ENCODE results near the gene CNTN2.

CNTN2 gene

DNA sequence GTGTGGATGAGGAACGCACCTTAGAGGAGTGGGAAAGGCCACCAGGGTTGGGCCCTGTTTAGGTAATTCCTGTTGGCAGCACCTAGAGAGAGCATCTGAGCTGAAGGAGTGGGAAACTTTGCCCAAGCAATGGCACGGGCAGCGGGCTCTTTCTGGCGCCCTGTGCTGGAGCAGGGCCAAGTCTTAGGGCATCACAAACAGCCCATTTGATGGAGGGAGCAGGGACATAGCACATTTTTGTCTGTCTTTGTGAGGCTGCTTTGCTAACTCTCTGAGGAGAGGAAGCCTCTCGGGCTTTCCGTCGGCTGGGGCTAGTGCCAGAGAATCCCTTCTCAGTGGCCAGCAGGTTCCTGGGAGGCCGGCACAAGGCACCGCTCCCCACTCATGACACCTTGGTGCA is 22.5 kb upstream of the CNTN2 start:
- DNase-seq (ENCODE audit: low read depth in 2 of 3, low spot score in 2 of 3): no peak

DNA sequence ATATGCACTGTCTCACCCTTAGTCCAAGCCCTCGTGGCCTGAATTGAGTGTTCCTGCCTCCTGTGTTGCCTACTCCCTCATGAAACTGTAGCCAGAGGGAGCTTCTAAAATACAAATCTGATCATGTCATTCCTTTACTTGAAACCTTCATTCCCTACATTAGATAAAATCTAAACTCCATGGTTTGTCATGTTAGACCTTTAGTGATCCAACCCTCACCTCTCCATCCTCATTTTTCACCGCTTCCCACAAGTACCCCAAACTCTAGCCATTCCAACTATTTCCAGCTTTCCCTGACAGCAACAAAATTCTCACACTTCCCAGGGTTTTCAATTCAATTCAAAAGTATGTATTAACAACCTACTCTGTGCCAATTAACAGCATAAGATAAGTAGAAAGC is 18.3 kb upstream of the CNTN2 start:
- no peak for DNase-seq (ENCODE audit: low read depth in 2 of 3, low spot score in 2 of 3)

DNA sequence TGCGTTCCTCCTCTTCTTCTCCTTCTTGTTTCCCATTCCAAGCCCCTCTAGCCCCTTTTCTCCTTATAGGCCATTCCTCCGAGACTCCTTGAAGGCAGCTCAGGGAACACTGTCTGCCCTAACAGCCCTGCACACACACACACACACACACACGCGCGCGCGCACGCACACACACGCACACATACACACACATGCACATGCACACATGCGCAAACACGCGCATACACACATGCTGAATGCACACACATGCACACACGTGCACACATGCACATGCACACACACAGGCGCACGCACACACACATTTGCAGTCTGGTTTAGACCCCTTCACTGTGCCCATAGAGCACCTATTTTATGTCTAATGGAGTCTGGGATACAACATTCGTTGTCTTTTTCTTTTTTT is 17.8 kb upstream of the CNTN2 start:
- no peak for DNase-seq (ENCODE audit: low read depth in 2 of 3, low spot score in 2 of 3)

- DNase-seq (ENCODE audit: low read depth in 2 of 3, low spot score in 2 of 3): no peak
Observed at GRCh38 chr1:205026181-205026580, 16.8 kb upstream of the CNTN2 start.

- DNase-seq (ENCODE audit: low read depth in 2 of 3, low spot score in 2 of 3): no peak
Observed at GRCh38 chr1:205028390-205028789, 14.6 kb upstream of the CNTN2 start.

DNA sequence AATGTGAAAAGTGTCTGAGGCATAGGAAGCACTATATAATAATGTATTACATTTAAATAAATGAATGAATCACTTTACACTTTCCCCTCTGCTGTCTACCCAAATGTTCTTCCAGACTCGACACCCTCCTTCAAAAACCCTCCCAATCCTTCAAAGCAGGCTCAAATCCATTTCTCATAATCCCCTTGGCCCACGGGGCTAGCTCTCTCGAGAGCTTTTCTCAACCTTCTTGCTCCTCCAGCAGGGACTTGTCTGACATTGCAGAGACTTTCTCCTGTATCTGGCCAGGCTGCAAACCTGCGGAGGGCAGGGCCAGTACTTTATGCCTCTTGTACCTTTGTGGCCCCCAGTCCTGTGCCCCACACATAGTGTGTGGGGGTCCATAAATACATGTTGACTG is 14.1 kb upstream of the CNTN2 start:
- DNase-seq (ENCODE audit: low read depth in 2 of 3, low spot score in 2 of 3): no peak

GRCh38 chr1:205030241-205030640 is 12.8 kb upstream of the CNTN2 start:
- DNase-seq (ENCODE audit: low read depth in 2 of 3, low spot score in 2 of 3): no peak

GRCh38 chr1:205030896-205031295 is 12.1 kb upstream of the CNTN2 start:
- no peak for DNase-seq (ENCODE audit: low read depth in 2 of 3, low spot score in 2 of 3)

- no peak for DNase-seq (ENCODE audit: low read depth in 2 of 3, low spot score in 2 of 3)
Observed at GRCh38 chr1:205032508-205032907, 10.5 kb upstream of the CNTN2 start.

- DNase-seq (ENCODE audit: low read depth in 2 of 3, low spot score in 2 of 3): no peak
Observed at GRCh38 chr1:205037539-205037938, 5.5 kb upstream of the CNTN2 start.

- DNase-seq (ENCODE audit: low read depth in 2 of 3, low spot score in 2 of 3): no peak
Observed at GRCh38 chr1:205038132-205038786, 4.8 kb upstream of the CNTN2 start.

- DNase-seq (ENCODE audit: low read depth in 2 of 3, low spot score in 2 of 3): no peak
Observed at GRCh38 chr1:205041001-205041715, 1.9 kb upstream of the CNTN2 start.

DNA sequence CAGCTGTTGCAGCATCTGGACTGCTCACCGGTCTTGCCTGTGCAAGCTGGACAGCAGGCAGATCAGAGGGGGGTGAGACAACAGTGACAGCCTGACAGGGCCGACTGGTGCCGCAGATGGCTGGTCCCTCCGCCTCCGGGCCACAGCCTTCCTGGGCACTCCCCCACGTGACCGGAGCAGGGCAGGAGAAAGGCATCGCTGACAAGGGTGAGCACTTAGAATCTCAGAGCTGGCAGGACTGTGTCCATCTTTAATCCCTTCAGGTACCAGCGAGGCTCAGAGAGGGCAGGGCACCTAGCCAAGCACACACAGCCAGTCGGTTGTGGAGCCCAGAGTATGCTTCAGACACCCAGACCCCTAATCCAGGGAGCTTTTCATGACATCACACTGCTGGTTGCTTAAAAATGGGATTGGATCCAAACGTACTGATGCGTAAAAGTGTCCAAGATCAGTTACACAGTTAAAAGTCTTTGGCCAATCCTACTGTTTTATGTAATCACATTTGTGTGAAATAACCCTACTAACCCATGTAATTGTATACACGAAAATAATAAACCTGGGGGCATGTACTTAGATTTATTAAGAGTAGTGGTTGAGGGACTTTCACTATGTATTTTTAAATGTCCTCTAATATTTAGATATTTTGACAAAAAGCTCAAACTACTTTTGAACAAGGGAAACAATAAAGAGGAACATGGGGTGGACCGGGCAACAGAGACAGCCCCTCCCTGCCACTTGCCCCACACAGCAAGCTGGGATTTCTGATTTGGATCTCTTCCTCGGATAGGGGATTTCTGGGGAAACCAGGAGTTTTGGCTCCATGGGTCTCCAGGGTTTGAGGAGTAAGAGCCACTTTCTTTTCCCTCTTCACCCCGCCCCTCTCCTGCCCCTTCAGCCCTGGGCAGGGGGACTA is 758 bp upstream of the CNTN2 start:
- DNase-seq (ENCODE audit: low read depth in 2 of 3, low spot score in 2 of 3): no peak

DNA sequence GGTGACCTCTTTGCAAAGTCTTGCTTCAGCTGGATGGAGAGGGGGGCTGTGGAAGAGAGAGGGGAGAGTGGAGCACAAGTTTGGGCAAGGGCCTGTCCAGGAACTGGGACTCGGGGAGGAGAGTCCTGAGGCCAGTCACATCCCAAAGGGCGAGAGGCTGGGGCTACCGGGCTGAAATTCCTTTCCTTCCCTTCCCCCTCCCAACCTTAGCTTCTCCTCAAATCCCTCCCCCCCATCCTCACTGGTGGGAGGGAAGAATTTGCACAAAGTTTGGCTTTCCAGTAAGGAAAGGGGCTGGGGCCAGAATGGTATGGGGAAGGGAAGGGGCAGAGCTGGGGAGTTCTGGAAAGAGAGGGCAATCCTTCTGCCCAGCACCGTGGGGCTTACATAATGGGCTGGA is 854 bp downstream of the CNTN2 start:
- no peak for DNase-seq (ENCODE audit: low read depth in 2 of 3, low spot score in 2 of 3)

DNA sequence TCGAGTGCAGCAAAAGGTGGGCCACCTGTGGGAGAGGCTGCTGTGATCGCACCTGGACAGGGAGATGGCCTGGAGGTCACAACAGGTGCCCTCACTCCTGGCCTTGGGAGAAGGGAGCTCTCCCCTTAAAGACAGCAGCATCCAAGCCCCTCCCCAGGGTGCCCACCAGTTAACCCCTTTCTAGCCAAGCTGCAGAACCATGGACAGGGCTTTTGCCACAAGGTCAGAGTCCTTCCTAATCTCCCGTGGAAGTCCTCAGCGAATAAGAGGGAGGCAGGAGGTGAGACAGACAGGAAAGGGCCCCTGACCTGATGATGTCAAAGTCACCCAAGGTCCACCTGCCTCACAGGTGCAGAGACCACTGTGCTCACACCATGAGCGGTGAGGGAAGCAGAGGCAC is 1.7 kb downstream of the CNTN2 start:
- DNase-seq (ENCODE audit: low read depth in 2 of 3, low spot score in 2 of 3): no peak

- no peak for DNase-seq (ENCODE audit: low read depth in 2 of 3, low spot score in 2 of 3)
Observed at GRCh38 chr1:205045146-205045545, 2.1 kb downstream of the CNTN2 start.

- DNase-seq (ENCODE audit: low read depth in 2 of 3, low spot score in 2 of 3): no peak
Observed at GRCh38 chr1:205046870-205047269, 3.9 kb downstream of the CNTN2 start.

- no peak for DNase-seq (ENCODE audit: low read depth in 2 of 3, low spot score in 2 of 3)
Observed at GRCh38 chr1:205047764-205048231, 4.8 kb downstream of the CNTN2 start.

- no peak for DNase-seq (ENCODE audit: low read depth in 2 of 3, low spot score in 2 of 3)
Observed at GRCh38 chr1:205048382-205048781, 5.4 kb downstream of the CNTN2 start.

DNA sequence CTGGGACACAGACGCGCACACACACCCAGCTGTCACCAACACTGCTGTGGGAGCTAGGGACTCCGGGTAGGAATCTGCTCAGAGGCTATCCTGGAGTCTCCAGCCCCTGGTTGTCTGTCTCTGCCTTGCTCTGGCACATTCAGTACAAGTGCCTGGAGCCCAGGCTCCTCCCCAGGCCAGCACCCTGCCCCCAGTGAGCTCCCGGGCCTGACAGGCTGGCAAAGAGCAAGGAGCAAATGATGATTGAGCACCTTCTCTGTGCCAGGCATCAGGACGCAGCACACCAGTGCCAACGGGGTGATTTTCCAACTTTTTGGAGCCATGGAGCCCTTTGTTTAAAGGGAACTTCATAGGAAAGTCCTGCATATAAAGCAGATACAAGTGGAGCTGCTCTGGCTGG is 6.5 kb downstream of the CNTN2 start:
- DNase-seq (ENCODE audit: low read depth in 2 of 3, low spot score in 2 of 3): no peak

DNA sequence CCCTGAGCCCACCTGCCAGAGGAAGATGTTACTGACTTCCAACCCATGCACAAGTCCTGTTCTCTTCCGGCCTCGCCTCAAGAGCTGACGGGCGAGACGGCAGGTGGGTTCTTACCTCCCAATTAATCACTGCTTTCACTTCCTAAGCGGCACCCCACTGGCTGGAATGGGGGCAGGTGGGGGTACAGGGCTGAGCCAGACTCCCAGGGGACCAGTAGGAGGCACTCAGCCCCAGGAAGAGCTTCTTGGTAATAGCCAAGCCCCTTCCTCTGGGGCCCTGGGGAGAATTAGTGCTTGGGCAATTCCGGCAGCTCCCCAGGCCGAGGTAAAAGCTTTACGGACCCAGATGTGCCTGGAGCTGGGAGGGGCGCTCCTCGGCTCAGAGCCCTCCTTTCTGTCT is 9.7 kb downstream of the CNTN2 start:
- DNase-seq (ENCODE audit: low read depth in 2 of 3, low spot score in 2 of 3): no peak

DNA sequence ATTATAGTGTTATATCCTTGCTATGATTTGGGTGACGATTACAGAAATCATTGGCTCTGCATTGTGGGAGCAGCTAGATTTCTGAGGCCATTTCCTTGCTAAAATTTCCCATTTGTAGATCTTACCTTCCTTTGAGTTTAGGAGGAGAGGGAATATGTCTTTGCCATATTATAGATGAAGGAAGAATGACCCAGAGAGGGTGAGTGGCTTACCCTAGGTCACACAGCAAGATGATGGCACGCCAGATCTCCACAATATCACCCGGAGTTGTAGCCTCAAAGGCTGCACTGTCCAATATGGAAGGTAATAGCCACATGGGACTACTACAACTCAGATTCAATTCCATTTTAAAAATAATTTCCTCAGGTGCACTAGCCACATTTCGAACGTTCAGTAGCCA is 10.3 kb downstream of the CNTN2 start:
- DNase-seq (ENCODE audit: low read depth in 2 of 3, low spot score in 2 of 3): no peak
